Fibroblast of lung (primary cell): ENCODE measurements around the gene TUBB2A. TPM values are rescaled to one million over a fixed set of nuclear protein-coding genes. Genes with fewer than 3 reads are reported as not detected.

Source experiments
- DNase-seq, 2 donors: peaks; one replicate each; pipeline versions ENCODE4 v3.0.0 to v3.0.0-alpha.2; 2010; ENCODE audit warnings: low read depth in 2 of 2
- H2AFZ ChIP-seq: 2 replicates; pipeline ENCODE4 v1.5.1; 2012; ENCODE audit warnings: low read length, control low read depth, inconsistent platforms
- H3K27ac ChIP-seq: 2 replicates; pipeline ENCODE4 v1.5.1; 2011; ENCODE audit warnings: low read length, control low read depth; ENCODE audit not compliant: insufficient read depth
- H3K27me3 ChIP-seq: 2 replicates; pipeline ENCODE4 v1.5.1; 2011; ENCODE audit warnings: mild to moderate bottlenecking, low read length; ENCODE audit not compliant: control insufficient read depth, insufficient read depth
- H3K36me3 ChIP-seq: 2 replicates; pipeline ENCODE4 v1.5.1; 2011; ENCODE audit warnings: low read length; ENCODE audit not compliant: control insufficient read depth, insufficient read depth
- H3K4me1 ChIP-seq: 2 replicates; pipeline ENCODE4 v1.5.1; 2011; ENCODE audit warnings: low read length; ENCODE audit not compliant: control insufficient read depth, insufficient read depth; ENCODE audit errors: extremely low read depth
- H3K4me2 ChIP-seq: 2 replicates; pipeline ENCODE4 v1.5.1; 2011; ENCODE audit warnings: low read length, control low read depth; ENCODE audit not compliant: insufficient read depth; ENCODE audit errors: extremely low read depth
- H3K4me3 ChIP-seq, 4 experiments: fragments of 200-600 bp in 1 of 4; sonication (generic) in 1 of 4; replicated peaks in 1 of 4; 2 replicates each; pipeline ENCODE4 v1.5.1; 2011 to 2016; ENCODE audit warnings: low read length in 4 of 4, low read depth in 3 of 4, mild to moderate bottlenecking in 3 of 4, control low read depth in 2 of 4, inconsistent platforms in 1 of 4, mixed read lengths in 1 of 4; ENCODE audit not compliant: insufficient read depth in 1 of 4; ENCODE audit errors: control extremely low read depth in 1 of 4
- H3K79me2 ChIP-seq: 2 replicates; pipeline ENCODE4 v1.5.1; 2012; ENCODE audit warnings: mild to moderate bottlenecking, low read length, inconsistent platforms; ENCODE audit not compliant: control insufficient read depth, insufficient read depth
- H3K9ac ChIP-seq: 2 replicates; pipeline ENCODE4 v1.5.1; 2011; ENCODE audit warnings: mild to moderate bottlenecking, low read length, control low read depth; ENCODE audit not compliant: insufficient read depth
- H3K9me3 ChIP-seq: 2 replicates; pipeline ENCODE4 v1.5.1; 2012; ENCODE audit warnings: low read depth, low read length; ENCODE audit not compliant: control insufficient read depth, insufficient read depth
- H4K20me1 ChIP-seq: 2 replicates; pipeline ENCODE4 v1.5.1; 2011; ENCODE audit warnings: low read length; ENCODE audit not compliant: control insufficient read depth, insufficient read depth; ENCODE audit errors: extremely low read depth
- CTCF ChIP-seq, 2 donors: IDR thresholded peaks in 1 of 2; conservative IDR thresholded peaks in 1 of 2; 1 replicate in 1 of 2; 2 replicates in 1 of 2; pipeline ENCODE4 v1.5.1; 2011 to 2012; ENCODE audit warnings: low read length in 2 of 2, control low read depth in 1 of 2, inconsistent platforms in 1 of 2, low read depth in 1 of 2, mild to moderate bottlenecking in 1 of 2
- EZH2 ChIP-seq: IDR thresholded peaks from 2 replicates; pipeline ENCODE4 v1.5.1; 2012; ENCODE audit warnings: low read length, control low read depth, mild to moderate bottlenecking; ENCODE audit errors: missing control alignments
- polyA plus RNA-seq, 2 donors: library from polyadenylated mRNA; depleted of rRNA in 1 of 2; stranded (reverse) in 1 of 2; unstranded in 1 of 2; fragments of >200 nt; gene quantifications; 2 replicates each; pipeline ENCODE4 v1.2.1, GENCODE V29; 2011 to 2012; ENCODE audit warnings: missing spikeins in 1 of 2
- total RNA-seq: library from RNA; depleted of rRNA; stranded (reverse); fragments of >200 nt; gene quantifications from 2 replicates; pipeline ENCODE4 v1.2.1, GENCODE V29; 2014

The TUBB2A gene
- total and polyA plus RNA-seq, 2 donors (not counting 1 experiment from before 2014, with no cell fraction given): 54.3 to 133 TPM

DNA sequence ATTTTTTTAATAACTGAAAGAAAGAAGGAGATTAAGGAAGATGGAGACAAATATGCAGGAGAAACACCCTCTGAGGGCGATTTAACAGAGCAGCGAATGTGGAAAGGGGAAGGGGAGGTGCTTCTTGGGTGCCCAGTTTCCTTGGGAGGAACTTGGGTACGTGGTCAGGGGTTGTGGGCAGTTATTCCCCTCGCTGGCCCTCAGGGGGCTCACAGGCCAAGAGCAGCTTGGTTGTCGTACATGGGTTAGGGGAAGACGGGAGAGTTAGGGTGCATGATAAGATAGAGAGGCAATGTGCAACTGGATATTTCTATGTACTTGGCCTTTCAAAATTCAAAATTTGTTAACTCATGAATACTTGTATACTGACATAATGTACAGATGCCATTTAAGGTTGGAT lies 7.0 kb upstream of the TUBB2A start:
- H4K20me1 ChIP-seq: no peaks in the 10 kb centered on the region
- H3K27me3 ChIP-seq: no peaks in the 10 kb centered on the region
- TF ChIP-seq EZH2 (no peak), CTCF (conservative IDR thresholded peaks at IDR 0.05 in 1 of 2, IDR thresholded peaks at IDR 0.05 in 1 of 2; ENCODE audit: low read depth in 1 of 2, low read length in 2 of 2) (no peak)
- DNase-seq: no peak
- H3K9ac ChIP-seq: no peak overlapping the region
- H3K4me1 ChIP-seq: no peaks in the 10 kb centered on the region
- H3K27ac ChIP-seq: no peak overlapping the region
- H3K9me3 ChIP-seq: no peaks in the 10 kb centered on the region
- no peak overlapping the region for H3K4me2 ChIP-seq
- H3K4me3 ChIP-seq: no peak overlapping the region
- H2AFZ ChIP-seq: no peak overlapping the region
- no peaks in the 10 kb centered on the region for H3K79me2 ChIP-seq
- H3K36me3 ChIP-seq: no peaks in the 10 kb centered on the region

DNA sequence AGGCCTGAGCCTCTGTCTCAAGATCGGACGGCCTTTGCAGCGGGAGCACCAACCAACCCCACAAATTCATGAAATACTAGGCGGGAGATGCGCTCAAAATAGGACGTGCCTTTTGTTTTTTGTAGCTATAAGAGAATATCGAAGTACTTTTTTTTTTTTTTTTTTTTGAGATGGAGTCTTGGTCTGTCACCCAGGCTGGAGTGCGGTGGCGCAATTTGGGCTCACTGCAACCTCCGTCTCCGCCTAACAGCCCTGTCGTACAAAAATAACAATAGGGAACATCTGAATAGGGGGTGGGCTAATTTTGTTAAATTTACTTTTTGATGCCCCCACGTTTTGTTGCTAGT lies 5.9 kb upstream of the TUBB2A start:
- peak overlapping the region; percentile 77 for H3K4me2 ChIP-seq
- H3K27me3 ChIP-seq: no peaks in the 10 kb centered on the region
- no peaks in the 10 kb centered on the region for H3K79me2 ChIP-seq
- H3K36me3 ChIP-seq: no peaks in the 10 kb centered on the region
- no peak overlapping the region for H3K27ac ChIP-seq
- H4K20me1 ChIP-seq: no peaks in the 10 kb centered on the region
- DNase-seq: peak in 1 of 2 donors; percentile 54
- no peaks in the 10 kb centered on the region for H3K9me3 ChIP-seq
- TF ChIP-seq CTCF (conservative IDR thresholded peaks at IDR 0.05 in 1 of 2, IDR thresholded peaks at IDR 0.05 in 1 of 2; ENCODE audit: low read depth in 1 of 2, low read length in 2 of 2) (no peak), EZH2 (no peak)
- H3K4me3 ChIP-seq: peak overlapping the region; percentile 17 to 64 (median 43)
- no peak overlapping the region for H2AFZ ChIP-seq
- H3K9ac ChIP-seq: no peak overlapping the region
- no peaks in the 10 kb centered on the region for H3K4me1 ChIP-seq

DNA sequence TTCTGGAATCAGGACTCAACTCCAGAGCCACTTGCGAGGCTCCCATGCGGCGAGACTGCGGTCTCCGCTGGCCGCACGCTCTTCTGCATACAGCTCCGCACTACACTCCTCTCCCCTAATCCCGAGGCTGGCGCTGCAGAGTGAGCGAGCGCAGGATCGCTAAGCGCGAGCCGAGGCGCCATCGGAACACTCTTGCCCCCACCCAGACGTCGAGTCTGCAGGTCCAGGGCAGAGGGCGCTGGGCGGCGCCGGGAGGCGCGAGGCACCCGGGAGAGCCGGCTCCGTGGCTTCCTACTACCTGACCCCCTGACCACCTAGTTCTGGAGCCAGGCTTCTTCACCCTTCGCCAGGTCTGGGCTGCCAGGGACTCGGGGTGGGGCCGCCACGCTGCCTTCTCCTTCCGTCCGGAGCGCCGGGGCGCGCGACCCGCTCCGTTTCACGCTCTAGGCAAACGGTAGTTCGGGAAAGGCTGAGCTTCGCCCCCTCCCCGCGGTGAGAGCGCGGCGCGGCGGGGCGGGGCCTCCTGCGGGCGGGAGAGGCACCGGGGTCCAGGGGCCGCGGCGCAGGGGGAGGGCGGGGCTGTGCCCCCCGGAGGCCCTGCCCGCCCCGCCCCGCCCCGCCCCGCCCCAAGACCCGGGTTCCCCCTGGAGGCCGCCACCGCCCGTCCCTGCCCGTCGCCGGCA lies 5.4 kb upstream of the TUBB2A start:
- Histone ChIP-seq H3K36me3 (no peaks in the 10 kb centered on the region), H3K27me3 (no peaks in the 10 kb centered on the region), H3K4me3 (peak overlapping the region; percentile 54 to 79 (median 63)), H3K4me1 (no peaks in the 10 kb centered on the region), H3K27ac (peak overlapping the region; percentile 77), H3K9ac (peak overlapping the region; percentile 73), H3K79me2 (no peaks in the 10 kb centered on the region), H4K20me1 (no peaks in the 10 kb centered on the region), H2AFZ (peak overlapping the region; percentile 69), H3K4me2 (peak overlapping the region; percentile 94), H3K9me3 (no peaks in the 10 kb centered on the region)
- DNase-seq: peak; percentile 69 to 83
- no peak for TF ChIP-seq EZH2
- TF ChIP-seq CTCF (conservative IDR thresholded peaks at IDR 0.05 in 1 of 2, IDR thresholded peaks at IDR 0.05 in 1 of 2; ENCODE audit: low read depth in 1 of 2, low read length in 2 of 2): peak in 1 of 2 donors; percentile 11
